GM19468 (cell line): ENCODE measurements around the gene ACAD9.
"Not testable (repeated sequence)": the region's sequence is repeated elsewhere in the genome, so short reads cannot be mapped to it uniquely, and the experiment has no call there.

ENCODE experiments used
- ATAC-seq: cut with Tn5 transposase; IDR thresholded peaks from one replicate; pipeline ENCODE4 v1.9.1; 2021; ENCODE audit warnings: mild to moderate bottlenecking, moderate library complexity, moderate number of reproducible peaks; ENCODE audit not compliant: unreplicated experiment; ENCODE audit errors: extremely low read depth

The ACAD9 gene

GRCh38 chr3:128858167-128858566 lies 21.3 kb upstream of the ACAD9 start:
- no peak for ATAC-seq

DNA sequence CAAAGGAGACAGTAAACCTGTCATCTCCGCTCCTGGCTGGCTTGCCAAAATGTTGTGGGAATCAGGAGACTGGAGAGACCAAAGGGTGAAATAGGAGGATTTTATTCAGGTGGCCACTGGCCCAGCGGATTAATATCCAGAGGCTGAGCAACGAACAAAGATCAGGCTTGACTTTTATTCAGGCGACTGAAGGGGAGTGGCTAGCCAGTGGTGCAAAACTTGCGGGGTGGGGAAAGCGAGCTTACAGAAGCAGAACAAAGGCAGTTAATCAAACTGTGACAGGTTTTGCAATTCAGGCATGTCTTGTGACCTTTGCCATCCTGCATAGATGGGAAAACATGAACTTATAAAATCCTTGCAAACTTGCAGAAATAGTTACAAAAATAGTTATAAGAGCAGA lies 19.8 kb upstream of the ACAD9 start:
- ATAC-seq: no peak

- no peak for ATAC-seq
These were observed 17.9 kb upstream of the ACAD9 start for GRCh38 chr3:128861491-128861890.

DNA sequence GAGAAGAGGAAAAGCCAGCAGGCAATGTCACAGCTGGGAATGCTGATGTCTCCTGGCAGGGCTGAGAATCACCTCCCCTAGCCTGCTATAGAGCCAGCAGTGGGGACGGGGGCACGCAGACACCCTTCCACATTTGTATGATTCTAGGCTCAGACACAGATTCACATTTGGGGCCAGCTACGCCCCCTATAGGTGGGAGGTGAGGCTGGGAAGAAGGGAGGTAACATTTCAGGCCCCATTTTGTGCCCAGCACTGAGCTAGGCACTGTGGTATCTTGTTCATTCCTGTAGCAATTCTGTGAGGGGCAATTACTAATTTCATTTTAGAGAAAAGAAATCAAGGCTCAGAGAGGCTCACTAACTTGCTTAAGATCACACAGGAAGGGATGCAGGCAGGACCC lies 15.9 kb upstream of the ACAD9 start:
- ATAC-seq: no peak

- no peak for ATAC-seq
These were observed 15.0 kb upstream of the ACAD9 start for GRCh38 chr3:128864351-128864811.

DNA sequence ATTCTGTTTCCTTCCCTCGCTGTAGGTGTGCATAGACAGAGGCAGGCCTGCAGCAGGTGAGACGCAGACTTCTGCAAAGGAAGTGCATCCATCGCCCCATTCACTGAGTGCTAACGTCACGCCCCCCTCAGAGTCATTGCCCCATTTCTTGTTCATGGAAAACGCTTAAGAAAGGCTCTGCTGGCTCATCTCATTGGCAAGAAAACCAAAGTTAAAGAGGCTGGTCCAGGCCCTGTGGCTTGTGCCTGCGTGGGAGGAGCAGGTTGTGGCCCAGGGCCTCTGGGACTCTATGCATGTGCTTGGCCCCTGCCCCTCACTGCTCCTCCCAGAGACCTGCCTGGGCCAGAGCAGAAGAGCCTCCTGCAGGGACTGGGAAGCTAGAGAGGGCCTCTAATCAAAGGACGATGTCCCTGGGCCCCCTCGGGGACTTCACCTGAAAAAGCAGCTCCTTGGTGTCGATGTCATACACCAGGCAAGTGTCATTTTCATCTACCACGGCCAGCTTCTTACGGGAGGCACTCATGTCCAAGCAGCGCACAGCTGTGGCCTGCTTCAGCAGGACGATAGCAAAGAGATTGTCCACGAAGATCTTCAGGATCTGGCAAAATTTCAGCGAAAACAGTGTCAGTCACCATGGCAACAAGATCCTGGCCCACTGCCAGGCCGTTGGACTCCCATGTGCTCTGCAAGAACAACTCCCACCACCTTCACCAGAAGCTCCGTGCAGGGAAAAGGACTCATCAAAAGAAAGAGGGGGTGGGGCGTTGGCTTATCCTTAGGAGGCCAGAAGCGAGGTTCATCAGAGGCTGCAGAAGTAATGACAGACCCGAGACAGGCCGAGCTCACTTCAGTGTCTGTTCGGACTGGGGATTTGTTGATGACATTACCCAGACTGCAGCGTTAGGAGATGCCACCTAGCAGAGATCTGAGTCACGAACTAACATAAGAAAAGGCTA lies 14.3 kb upstream of the ACAD9 start:
- not testable (repeated sequence) for ATAC-seq

DNA sequence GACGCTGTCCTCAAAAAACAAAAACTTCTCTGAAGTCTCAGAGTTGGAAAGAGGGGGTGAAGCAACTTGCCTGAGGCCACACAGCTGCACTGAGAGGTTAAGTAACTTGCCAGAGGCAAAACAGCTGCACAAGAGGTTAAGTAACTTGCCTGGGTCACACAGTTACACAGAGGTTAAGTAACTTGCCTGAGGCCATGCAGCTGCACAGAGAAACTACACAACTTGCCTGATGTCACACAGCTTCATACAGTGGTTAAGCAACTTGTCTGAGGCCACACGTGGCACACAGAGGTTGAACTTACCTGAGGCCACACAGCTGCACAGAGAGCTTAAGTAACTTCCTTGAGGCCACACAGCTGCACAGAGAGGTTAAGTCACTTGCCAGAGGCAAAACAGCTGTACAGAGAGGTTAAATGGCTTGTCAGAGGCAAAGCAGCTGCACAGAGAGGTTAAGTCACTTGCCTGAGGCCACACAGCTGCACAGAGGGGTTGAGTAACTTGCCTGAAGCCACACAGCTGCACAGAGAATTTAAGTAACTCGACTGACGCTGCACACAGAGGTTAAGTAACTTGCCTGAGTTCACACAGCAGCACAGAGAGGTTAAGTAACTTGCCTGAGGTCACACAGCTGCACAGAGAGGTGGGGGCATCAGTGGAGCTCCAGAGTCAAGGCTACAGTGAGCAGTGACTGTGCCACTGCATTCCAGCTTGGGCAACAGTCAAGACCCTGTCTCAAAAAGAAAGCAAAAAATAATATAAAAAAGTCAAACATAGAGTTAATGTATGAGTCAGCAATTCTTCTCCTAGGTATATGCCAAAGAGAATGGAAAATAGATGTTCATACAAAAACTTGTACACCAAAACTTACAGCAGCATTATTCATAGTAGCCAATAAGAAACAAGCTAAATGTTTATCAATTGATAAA lies 12.0 kb upstream of the ACAD9 start:
- no peak for ATAC-seq

DNA sequence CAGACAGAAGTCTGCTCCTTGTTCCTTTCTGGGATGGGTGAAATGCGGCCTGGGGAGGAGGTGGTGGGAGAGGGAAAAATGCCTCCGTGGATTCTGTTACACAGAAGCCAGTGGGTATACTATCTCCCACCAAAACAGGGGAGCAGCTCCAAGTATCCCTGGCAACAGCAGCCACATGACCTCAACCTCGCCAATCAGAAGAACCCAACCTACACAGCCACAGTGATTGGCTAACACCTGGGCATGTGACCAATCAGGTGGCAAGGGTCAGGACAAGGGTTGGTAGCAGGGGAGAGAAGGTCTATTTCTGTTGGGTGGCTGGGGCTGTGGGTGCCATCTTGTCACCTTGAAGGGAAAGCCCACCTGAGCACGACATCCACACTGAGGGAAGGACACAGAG lies 9.1 kb upstream of the ACAD9 start:
- no peak for ATAC-seq

GRCh38 chr3:128872282-128872681 lies 7.1 kb upstream of the ACAD9 start:
- no peak for ATAC-seq

DNA sequence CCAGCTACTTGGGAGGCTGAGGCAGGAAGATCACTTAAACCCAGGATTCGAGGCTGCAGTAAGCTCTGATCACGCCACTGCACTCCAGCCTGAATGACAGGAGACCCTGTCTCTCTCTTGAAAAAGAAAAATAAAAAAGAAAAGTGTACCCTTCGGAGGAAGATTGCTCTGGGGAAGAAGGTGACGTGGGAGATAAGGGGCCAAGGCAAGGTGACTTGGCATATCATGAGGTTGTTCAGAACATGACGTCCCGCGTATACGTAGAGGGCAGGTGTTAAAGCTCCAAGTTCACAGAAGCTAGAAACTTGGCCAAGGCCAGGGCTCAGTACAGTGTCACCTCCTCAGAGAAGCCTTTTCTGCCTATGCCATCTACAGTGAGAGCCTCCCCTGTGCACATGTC lies 6.7 kb upstream of the ACAD9 start:
- ATAC-seq: no peak

DNA sequence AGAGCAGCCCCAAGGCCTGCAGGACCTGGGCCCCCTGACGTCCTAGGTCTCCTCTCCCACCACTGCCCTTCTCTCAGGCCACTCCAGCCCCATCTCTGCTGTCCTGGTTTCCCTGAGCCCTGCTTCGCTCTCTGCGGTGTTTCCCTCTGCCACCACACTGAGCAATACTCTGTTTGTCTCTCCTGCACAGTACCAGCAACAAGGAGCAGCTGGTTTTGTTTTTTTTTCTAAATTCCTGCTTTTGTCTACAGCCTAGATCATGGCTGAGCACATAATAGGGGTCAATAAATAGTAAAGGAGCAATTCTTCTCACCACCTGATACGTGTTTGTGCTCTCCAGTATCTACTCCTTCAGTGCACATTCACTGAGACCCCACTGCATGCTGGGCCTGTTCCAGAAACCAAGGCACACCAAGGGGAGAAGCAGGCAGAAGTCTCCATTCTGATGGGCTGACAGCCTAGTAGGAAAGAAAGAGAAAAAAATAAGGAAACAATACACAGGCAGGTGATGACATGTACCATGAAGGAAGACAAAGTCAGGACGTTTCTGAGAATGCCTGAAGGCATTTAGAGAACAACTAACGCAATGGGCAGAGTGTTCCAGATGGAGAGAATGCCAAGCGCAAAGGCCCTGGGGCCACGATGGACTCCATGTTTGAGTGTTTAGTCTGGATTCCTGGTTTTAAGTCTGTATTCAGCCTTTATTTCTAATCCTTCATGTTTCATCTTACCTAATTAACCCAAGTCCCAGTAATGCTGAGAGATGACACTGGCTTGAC lies 6.0 kb upstream of the ACAD9 start:
- ATAC-seq: no peak

DNA sequence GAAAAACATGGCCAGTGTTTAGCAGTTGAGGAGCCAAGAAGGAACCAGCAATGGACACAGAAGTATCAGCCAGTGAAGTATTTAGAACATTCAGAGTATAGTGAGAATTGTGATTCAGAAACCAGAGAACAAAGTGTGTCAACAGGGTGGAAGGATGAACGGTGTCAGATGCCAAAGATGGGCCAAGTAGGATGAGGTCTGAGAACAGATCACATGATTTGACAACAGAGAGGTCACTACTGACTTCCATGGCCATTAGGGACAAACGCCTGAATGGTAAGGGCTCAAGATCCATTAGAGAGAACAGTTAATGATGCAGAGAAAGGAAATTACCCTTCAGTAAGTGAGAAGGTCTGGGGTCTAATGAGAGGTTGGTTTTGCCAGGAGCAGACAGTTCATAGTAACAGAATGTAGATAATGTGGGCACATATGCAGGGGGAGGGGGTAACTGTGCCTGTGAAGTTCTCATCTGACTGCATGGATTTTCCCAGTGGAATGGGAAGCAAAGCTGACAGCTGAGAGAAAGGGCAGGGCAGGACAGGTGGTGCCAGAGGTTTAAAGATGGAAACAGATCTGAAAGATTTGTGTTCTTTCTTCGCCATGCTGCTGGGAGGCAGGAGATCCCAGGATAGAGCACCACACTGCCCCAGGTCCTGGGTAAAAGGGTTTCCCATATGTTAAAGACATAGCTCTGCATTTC lies 4.8 kb upstream of the ACAD9 start:
- no peak for ATAC-seq

DNA sequence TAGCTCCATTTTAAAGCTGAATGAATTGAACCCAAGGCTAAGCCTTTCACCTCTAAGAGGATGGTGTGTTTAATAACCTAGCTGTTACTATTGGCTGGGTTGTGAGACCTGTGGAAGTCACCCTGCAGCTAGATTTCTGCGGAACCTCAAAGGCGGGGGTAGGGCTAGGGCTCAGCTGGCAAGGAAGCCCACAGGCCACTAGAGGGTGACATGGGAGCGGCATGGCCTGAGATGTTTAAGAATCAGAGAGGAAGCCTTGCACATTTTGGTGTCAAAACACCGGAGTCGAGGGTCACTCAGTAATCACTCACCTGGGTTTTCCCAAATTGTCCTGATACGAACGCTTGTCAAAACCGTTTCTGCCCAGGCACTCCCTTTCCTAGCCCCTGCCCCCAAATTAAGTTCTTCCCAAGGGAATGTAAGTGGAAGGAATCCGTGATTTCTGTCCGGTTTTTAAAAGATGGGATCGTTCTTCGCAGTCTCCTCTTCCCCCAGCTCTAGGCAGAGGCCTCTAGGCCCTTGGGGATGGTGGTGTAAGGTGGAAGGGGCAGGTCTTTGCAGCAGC lies 3.8 kb upstream of the ACAD9 start:
- ATAC-seq: no peak

DNA sequence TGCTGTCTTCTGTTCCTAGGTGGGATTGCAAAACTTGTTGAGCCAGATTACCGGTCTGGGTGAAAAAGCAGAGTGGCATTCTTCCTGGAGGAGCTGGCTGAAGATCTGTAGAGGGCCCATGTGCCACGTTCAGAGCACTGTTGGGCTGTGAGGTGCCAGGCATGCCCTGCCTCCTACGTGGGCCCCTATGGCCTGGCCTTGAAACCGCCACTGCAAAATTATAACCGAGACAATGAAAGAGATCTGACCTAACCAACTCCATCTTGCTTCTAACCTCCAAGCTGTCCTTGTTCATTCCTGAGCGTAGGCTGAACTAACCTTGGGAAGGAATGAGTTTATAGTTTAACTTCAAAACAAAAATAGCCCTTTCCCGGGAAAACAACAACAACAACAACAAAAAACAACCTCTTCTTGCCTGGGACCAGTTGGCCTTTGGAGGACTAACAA lies 1.4 kb upstream of the ACAD9 start:
- ATAC-seq: no peak

- peak; percentile 4 for ATAC-seq
These were observed 780 bp upstream of the ACAD9 start for GRCh38 chr3:128878556-128879124.

DNA sequence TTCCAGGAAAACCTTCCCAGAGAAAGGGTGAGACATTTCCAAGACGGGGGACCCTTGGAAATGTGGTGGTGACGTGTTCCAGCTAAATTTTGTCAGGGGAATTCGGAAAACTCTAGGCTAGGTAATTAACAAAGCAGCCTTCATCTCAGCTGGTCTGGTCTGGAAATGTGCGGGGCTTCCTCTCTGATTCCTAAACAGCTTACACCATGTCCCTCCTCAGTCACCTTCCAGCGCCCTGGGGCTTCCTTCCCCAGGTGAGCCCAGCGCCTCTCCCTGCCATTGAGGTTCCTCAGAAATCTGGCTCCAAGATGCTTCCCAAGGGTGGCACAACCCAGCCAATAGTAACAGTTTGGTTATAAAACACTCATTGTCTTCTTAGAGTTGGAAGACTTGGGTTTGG lies 571 bp downstream of the ACAD9 start:
- no peak for ATAC-seq

DNA sequence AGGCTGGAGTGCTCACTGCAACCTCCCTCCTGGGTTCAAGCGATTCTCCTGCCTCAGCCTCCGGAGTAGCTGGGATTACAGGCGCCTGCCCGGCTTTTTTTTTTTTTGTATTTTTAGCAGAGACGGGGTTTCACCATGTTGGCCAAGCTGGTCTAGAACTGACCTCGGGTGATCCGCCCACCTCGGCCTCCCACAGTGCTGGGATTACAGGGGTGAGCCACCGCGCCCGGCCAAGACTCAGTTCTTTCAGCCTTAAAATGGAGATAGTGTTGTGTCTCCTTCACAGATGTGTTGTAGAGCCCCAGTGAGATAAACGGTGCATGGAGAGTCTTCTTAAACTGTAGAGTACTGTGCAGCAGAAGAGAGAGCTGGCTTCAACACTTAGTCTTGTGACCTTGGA lies 1.0 kb downstream of the ACAD9 start:
- ATAC-seq: not testable (repeated sequence)

GRCh38 chr3:128881576-128881975 lies 2.2 kb downstream of the ACAD9 start:
- no peak for ATAC-seq

DNA sequence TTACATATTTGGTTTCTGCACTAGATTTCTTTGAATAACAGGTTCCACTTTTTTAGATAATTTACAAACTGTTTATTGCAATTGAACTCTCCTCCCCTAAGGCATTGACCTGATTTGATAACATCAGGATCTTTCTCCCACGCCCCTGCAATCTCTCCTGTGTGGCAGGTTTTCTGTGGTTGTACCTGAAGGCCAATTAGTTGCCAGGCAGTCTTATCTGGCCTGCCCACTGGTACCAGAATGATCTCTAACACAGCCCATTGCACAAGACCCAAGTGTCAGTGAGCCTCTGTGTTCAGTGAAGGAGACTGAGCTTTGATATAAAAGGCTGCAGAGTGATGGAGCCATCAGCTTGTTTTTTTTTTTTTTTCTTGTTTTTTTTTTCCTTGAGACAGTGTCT lies 3.3 kb downstream of the ACAD9 start:
- ATAC-seq: no peak
